ENCODE results near the gene C19orf33.

Gene C19orf33

DNA sequence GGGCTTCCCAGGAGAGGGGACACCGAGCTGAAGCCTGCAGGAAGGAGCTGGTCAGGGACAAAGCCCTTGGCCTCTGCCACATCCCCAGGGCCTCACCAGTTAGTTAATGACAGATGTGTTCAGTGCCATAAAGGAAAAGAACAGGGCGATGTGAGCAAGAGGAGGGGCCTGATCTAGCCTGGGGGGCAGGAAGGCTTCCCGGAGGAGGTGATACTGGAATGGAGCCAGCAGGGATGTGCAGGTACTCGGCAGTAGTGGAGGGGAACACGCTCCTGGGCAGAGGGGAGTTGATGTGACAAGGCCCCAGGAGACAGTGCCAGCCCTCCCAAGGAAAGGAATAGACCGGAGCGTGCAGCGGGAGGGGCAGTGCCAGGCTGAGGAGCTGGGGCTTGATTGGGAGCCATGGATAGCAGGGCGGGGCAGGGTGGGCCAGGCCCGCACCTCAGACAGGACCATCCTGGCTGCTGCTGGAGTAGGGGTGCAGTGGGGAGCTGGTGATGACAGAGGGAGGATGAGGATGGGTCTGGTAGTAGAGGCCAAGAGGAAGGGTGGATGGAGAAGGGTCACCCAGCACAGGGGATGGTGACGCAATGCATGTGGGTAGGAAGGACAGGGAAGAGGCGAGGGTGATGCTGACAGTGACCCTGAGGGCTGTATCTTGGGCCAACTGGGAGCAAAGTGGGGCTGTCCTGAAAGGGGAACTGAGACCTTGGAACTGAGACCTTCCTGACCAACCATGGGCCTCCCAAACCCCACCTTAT, 4.1 kb downstream of the C19orf33 start:
- DNase-seq (ENCODE audit: extremely low read depth in 1 of 2, low read depth in 1 of 2) = no peak

DNA sequence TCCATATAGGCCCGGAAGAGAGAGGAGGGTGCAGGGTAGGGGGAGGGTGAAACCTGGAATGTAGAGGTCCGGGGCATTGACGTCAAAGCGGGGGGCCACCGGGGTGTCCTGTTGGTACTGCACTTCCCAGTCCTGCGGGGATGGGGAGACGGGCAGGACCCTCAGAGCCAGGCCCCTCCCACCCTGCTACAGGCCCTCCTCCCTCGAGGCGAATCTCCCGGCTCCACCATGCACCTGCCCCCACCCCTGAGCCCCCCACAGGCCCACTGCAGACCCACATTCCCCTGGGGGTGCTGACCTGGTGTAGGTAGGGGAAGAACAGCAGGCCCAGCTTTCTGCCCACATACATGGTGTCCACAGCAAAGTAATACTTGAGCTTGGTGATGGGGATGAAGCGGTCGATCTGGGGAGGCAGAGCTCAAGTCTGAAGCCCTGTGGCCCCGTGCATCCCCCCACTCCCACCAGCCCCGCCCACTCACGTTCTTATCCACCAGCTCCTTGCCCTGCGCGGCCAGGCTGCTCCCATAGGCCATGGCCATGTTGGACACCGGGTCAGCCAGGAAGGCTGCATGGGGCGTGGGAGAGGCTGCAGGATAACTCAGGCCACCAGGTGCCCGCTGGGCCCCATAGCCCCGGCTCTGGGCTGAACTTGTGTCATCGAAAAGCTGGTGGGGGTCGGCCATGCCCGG, 5.0 kb downstream of the C19orf33 start:
- DNase-seq (ENCODE audit: extremely low read depth in 1 of 2, low read depth in 1 of 2) = no peak

DNA sequence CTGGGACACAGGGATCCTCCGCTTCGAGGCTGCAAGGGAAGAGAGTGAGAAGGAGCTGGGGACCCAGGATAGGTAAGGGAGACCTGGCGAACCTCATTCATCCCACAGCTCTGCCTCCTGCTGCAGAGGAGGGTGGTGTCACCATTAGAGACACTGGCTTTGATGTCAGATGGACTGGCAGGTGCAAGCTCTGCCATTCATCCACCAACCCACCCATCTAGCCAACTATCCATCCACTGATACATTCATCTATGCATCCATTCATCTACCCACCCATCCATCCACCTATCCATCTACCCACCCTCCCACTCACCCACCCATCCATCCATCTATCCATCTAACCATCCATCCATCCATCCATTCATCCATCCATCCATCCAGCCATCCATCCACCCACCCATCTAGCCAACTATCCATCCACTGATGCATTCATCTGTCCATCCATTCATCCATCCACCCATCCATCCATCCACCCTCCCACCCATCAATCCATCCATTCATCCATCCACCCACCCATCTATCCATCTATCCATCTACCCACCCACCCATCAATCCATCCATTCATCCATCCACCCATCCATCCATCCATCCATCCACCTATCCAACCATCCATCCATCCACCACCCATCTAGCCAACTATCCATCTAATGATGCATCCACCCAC, 5.7 kb downstream of the C19orf33 start:
- DNase-seq (ENCODE audit: extremely low read depth in 1 of 2, low read depth in 1 of 2) = no peak

DNA sequence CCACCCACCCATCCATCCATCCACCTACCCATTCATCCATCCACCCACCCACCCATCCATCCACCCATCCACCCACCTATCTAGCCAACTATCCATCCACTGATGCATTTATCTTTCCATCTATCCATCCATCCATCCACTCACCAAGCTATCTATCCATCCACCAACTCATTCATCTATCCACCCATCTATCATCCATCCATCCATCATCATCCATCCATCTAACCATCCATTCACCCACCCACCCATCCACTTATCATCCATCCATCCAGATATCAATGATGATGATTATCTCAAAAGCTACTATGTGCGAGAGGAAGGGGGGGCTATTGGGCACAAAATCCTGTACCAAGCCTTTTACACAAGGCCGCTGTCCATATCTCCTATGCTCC, 6.2 kb downstream of the C19orf33 start:
- no peak for DNase-seq (ENCODE audit: extremely low read depth in 1 of 2, low read depth in 1 of 2)

DNA sequence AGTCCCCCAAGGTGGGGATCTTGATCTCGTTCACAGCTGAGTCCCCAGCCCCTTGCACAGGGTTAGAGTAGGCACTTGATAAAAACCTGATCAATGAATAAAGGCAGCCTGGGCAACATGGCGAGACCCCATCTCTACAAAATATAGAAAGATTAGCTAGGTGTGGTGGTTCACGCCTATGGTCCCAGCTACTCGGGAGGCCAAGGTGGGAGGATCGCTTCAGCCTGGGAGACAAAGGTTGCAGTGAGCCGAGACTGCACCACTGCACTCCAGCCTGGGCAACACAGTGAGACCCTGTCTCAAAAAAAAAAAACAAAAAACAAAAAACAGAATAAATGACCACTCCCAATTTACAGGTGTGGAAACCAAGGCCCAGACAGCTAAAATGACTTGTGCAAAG, 6.9 kb downstream of the C19orf33 start:
- no peak for DNase-seq (ENCODE audit: extremely low read depth in 1 of 2, low read depth in 1 of 2)

DNA sequence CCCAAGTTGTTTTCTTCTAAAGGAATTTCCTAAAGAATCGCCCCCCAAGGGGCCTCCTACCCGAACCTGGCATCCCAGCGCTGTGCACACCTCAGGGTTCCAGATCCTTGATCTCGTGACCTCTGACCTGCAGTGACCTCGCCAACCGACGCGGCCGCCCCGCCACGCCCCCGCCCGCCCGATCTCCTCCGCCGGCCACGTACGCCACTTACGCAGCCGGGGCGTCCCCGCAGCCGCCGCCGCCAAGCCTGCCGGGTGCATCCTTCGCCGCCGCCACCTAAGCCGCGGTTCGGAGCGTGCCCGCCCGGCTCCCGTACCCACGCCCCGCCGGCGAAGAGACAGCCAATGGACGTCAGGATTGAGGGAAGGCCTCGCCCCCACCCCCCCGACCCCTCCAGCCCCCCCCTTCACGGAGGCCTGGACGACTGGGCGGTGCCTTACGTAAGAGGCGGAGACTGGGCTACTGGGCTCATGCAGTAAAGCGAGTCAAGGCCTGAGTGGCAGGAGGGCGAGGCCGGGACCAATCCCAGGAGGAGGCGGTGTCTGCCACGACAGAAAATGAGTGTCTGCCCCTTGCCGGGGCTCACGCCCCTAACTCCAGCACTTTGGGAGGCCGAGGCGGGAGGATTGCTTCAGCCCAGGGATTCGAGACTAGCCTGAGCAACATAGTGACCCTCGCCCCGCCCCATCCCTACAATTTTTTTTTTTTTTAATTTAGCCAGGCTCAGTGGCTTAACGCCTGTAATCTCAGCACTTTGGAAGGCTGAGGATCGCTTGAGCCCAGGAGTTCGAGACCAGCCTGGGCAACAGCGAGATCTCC, 11.8 kb downstream of the C19orf33 start, which contains the start of gene YIF1B:
Gene YIF1B, minus strand, starts transcription at position 291 of the 820 bp plus-strand sequence. Its CDS starts 30 bp downstream, at position 261.
- DNase-seq (ENCODE audit: extremely low read depth in 1 of 2, low read depth in 1 of 2) = peak; percentile 93 to 96

DNA sequence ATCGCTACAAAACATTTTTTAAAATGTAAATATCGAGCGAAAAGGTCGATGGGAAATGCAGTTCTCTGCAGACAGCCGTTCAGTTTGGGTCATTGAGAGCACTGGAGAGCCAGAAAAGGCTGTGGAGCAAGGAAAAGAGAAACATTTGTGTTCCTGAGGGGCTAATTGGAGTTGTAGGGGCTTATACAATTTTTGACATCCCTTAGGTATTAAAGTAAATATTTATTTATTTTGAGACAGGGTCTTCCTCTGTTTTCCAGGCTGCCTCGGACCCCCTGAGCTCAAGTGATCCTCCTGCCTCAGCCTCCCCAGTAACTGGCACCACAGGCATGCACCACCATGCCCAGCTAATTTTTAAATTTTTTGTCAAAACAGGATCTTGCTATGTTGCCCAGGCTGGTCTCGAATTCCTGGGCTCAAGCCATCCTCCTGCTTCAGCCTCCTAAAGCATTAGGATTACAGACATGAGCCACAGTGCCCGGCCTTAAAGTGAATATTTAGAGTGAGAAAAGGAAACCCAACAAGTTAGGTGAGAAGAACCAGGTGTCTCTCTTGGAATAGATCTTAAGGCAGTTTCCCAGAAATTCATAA, 12.5 kb downstream of the C19orf33 start:
- no peak for DNase-seq (ENCODE audit: extremely low read depth in 1 of 2, low read depth in 1 of 2)

DNA sequence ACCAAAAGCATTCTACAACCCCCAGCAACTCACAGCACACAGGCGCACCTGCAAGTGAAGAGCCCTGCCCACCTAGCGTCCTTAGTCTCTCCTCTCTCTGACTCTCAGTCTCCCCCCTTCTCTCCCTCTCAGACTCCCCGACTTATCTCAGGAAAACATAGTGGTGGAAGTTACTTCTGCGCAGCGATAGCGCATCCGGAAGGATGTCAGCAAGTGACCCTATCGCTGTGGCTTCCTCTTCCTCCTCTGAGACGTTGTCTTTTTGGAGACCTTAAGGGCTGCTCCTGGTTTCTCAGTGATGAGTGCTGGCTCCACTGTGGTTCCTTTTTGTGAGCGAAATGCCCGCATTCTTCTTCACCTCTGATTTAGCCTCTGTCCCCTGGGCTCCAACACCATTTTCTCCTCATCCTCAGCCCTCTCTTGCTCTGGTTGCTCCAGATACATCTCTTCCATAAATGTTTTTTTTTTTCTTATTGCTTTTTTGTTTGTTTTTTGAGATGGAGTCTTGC, 13.1 kb downstream of the C19orf33 start:
- no peak for DNase-seq (ENCODE audit: extremely low read depth in 1 of 2, low read depth in 1 of 2)

DNA sequence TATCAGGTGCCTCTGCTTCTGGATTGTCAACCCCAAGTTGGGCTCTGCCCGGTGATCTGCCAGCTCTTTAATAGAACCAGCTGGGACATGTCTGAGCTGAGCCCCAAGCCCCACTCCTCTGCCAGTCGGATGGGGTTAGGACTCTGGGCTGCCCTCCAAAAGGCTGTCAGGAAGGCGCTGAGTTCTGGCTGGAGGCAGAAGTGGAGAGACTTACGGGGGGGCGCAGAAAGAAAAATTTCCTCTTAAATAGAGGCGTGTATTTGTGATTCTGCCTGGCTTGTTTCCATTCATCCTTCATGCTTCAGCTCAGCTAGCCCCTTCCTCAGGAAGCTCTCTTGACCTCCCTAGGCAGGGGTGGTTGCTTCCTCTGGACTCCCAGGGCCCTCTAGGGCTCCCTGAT, 14.6 kb downstream of the C19orf33 start:
- DNase-seq (ENCODE audit: extremely low read depth in 1 of 2, low read depth in 1 of 2) = no peak

DNA sequence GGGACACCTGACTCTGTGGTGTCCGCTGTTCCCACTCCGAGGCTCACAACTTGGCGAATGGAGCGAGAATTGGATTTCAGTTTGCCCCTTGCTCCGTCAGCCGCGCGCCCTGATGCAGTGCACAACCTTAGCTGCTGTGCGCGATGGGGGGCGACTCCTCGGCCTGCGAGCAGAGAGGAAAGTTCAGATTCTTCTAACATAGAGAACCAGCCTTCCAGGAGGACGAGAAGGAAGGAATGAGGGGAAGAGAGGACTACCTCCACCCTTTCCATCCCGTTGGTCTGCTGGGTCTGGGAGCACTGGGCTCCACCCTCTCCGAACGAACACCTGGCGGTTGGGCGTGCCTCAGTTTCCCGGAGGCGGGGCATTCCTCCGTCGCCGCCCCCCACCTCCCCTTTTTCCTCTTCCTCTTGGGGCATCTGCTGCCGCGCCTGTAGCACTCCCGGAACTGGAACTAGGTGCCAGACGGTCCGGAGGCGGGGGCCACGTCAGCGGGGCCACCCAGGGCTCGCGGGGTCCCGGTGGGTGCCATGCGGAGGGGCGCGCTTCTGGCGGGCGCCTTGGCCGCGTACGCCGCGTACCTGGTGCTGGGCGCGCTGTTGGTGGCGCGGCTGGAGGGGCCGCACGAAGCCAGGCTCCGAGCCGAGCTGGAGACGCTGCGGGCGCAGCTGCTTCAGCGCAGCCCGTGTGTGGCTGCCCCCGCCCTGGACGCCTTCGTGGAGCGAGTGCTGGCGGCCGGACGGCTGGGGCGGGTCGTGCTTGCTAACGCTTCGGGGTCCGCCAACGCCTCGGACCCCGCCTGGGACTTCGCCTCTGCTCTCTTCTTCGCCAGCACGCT, 15.6 kb downstream of the C19orf33 start, which contains the start of gene KCNK6:
Gene KCNK6, plus strand, starts transcription at position 425 of the 838 bp plus-strand sequence. Its CDS starts 106 bp downstream, at position 531.
- peak; percentile 11 to 31 for DNase-seq (ENCODE audit: extremely low read depth in 1 of 2, low read depth in 1 of 2)

DNA sequence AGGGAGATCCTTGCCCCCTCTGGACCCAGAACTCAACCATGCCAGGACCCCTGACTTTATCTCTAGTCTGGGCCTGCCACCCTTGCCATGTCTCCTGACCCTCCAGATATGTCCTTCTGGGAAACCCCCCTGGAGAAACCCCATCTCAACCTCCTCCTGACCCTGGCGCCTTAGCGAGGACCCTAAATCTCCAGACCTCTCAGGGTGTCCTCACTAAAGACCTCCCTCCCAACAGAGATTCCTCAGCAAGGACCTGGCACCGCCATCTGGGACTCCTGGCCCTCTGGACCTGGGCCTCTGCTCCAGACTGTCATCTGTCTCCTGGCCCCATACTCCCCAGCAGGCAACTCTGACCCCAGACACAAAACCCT, 16.9 kb downstream of the C19orf33 start:
- no peak for DNase-seq (ENCODE audit: extremely low read depth in 1 of 2, low read depth in 1 of 2)

DNA sequence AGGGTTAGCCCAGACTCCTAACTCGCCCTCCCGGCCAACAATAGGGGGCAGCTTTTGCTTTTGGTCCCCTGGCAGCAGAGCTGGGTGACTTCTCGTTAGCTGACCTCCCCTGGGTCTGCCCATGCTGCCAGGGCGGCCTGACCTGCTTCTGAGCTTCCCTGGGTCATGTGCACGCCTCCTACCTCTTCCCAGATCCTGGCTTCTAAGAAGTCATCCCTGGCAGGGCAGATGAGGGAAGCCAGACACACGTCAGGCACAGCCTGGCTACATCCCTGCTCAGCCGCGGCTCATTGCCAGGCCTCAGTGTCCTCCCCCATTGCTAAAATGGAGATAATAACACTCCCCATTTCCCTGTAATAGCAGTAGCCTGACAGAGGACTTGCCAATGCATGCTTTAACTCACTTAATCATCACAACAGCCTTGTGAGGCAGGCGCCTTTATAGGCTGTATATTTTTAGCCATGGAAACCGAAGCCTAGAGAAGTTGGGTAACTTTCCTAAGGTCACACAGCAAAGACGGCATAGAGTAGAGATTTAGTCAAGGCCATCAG, 17.7 kb downstream of the C19orf33 start:
- DNase-seq (ENCODE audit: extremely low read depth in 1 of 2, low read depth in 1 of 2) = no peak

DNA sequence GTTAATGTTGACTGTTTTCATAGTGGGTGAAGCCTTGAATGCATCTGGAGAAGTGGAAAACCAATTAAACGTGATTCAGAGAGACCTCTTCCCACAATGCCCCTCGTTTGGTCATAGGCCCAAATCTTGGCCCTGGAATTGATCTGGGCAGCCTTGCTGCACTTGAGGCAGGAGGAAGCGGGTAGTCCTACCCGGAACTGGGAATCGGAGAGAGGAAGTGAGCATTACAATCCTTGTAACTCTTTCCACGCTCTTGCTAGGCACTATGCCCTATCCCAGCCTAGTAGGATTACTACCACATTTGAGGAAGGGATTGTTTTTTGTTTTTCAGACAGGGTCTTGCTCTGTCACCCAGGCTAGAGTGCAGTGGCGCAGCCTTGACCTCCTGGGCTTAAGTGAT, 19.2 kb downstream of the C19orf33 start:
- DNase-seq (ENCODE audit: extremely low read depth in 1 of 2, low read depth in 1 of 2) = no peak

DNA sequence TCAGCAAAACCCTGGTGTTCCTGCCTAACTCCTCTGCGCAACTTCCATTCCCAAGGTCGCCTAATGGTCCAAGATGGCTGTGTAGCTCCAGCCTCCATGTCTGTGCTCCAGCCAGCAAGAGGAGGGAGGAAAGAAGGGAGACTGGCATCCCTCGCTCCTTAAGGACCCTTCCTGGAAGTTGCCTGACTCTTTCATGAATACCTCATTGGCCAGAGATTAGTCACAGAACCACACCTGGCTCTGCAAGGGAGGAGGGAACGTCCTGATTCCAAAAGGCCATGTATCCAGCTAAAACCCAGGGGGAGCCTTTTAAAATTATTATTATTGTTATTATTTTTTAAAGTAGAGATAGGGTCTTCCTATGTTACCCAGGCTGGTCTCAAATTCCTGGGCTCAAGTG, 20.4 kb downstream of the C19orf33 start:
- no peak for DNase-seq (ENCODE audit: extremely low read depth in 1 of 2, low read depth in 1 of 2)

DNA sequence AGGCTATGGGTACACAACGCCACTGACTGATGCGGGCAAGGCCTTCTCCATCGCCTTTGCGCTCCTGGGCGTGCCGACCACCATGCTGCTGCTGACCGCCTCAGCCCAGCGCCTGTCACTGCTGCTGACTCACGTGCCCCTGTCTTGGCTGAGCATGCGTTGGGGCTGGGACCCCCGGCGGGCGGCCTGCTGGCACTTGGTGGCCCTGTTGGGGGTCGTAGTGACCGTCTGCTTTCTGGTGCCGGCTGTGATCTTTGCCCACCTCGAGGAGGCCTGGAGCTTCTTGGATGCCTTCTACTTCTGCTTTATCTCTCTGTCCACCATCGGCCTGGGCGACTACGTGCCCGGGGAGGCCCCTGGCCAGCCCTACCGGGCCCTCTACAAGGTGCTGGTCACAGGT, 22.5 kb downstream of the C19orf33 start:
- no peak for DNase-seq (ENCODE audit: extremely low read depth in 1 of 2, low read depth in 1 of 2)

DNA sequence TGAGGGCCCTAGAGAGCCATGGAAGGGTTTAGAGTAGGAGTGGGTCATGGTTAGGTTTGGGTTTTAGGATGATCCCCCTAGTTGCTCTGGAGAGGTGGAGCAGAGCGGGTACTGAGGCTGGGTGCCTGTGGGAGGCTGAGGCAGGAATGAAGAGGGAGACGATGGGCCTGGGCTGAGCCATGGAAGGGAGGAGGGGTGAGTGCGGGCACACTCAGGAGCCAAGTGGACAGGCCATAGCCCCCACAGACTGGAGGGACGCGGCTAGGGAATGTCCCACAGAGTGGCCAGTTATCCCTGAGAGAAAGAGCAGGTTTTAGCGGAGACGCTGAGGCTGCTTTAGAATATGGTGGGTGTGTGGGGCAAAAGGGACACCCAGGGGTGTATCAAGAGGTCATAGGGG, 25.6 kb downstream of the C19orf33 start:
- no peak for DNase-seq (ENCODE audit: extremely low read depth in 1 of 2, low read depth in 1 of 2)

DNA sequence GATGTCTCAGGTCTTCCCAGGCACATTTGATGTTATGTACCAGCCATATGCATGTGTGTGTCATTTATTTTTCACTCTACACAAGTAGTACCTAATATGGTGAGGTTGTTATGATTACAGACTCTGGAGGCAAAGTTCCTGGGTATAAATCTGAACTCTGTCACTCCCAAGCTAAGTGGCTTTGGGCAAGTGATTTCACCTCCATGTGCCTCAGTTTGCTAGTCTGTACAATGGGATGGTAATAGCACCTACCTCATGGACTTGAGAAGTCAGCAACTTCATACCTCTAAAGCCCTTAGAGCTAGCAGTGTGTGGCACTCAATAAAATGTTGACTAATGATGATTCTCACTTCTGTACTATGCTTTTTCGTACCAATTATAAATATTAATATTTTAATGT, 27.7 kb downstream of the C19orf33 start:
- DNase-seq (ENCODE audit: extremely low read depth in 1 of 2, low read depth in 1 of 2) = no peak

DNA sequence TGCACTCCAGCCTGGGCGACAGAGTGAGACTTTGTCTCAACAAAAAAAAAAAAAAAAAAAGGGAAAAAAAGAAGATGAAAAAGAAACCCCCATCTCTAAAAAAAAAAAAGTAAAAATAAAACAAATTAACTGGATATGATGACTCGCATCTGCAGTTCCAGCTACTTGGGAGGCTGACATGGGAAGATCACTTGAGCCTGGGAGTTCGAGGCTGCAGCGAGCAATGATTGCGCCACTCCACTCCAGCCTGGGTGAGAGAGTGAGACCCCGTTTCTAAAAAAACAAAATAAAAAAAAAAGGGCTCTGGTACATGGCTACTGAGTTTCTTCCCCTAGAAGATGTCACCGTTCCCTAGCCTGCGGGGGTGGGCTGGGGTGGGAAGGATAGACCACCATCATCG, 29.2 kb downstream of the C19orf33 start:
- no peak for DNase-seq (ENCODE audit: extremely low read depth in 1 of 2, low read depth in 1 of 2)

DNA sequence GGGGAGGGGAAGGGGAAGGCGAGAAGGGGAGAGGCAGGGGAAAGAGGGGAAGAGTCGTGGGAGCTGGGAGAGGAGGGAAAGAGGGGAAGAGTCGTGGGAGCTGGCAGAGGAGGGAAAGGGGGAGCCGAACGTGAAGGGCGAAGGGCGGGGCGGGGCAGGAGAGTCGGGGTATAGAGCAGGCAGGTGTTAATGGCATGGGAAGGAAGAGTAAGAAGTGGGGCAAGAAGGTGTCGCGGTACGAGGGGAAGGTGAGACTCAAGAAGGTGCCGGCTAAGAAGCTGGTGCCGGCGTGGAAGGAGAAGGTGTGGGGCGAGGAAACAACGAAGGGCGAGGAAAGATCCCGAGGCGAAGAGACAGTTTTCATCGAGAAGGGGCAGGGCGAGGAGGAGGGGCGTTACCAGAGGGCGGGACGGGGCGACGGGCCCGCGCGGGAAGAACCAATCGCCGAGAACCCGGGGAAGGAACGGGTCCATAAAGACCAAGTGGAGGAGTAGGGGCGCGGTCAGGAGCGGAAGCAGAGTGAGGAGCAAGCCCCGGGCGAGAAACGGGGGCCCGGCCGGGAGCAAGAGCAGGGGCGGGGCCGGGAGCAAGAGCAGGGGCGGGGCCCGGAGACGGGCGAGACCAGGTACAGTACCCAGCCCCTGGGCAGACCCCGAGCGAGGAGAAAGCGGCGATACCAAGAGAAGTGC, 32.0 kb downstream of the C19orf33 start:
- peak; percentile 86 to 97 for DNase-seq (ENCODE audit: extremely low read depth in 1 of 2, low read depth in 1 of 2)

All from stimulated activated CD8-positive, alpha-beta memory T cell treated with anti-CD3 and anti-CD28 coated beads, Interleukin-7, amount 100 ng/mL, for 48 hours (primary cell).